ENCODE data around the gene VPS36.

- TF ChIP-seq POLR2A (IDR thresholded peaks at IDR 0.05): no peak
- no peak for TF ChIP-seq CTCF (IDR thresholded peaks at IDR 0.05)
Observed at GRCh38 chr13:52393572-52394357, 56.7 kb downstream of the VPS36 start.
